Measurements from ENCODE around the gene TMEM263.

TMEM263 gene

DNA sequence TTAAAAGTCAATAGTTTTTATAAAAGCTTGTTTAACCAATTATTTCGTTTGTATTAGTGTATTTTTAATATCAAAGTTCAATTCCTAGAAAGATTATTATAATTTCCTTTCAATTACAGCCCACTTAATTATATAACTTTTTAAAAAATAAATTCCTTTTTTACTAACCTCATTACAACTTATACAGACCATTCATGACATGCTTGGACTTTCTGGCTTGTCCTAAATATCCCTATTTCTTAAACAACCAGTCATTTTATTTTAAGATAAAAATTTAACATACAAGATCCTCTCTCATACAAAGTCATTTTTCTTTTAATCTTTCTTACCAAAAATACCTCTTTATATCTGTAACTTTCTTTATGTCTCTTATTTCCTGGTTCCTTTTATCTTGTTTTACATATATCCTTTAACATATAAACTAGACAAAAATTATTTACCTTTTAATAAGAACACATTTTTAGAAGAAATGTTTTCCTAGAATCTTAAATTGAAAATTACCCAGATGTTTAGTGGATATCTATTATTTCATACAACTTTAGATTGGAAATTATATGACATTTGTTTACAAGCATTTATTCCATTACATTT lies 10.4 kb upstream of the TMEM263 start:
- no peak overlapping the region for H3K4me3 ChIP-seq (ENCODE audit: low read depth, low read length)
- TF ChIP-seq, protein P1, sequence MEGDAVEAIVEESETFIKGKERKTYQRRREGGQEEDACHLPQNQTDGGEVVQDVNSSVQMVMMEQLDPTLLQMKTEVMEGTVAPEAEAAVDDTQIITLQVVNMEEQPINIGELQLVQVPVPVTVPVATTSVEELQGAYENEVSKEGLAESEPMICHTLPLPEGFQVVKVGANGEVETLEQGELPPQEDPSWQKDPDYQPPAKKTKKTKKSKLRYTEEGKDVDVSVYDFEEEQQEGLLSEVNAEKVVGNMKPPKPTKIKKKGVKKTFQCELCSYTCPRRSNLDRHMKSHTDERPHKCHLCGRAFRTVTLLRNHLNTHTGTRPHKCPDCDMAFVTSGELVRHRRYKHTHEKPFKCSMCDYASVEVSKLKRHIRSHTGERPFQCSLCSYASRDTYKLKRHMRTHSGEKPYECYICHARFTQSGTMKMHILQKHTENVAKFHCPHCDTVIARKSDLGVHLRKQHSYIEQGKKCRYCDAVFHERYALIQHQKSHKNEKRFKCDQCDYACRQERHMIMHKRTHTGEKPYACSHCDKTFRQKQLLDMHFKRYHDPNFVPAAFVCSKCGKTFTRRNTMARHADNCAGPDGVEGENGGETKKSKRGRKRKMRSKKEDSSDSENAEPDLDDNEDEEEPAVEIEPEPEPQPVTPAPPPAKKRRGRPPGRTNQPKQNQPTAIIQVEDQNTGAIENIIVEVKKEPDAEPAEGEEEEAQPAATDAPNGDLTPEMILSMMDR (IDR thresholded peaks at IDR 0.05; ENCODE audit: low read depth, low read length, missing control alignments) = no peak
- DNase-seq (ENCODE audit: low read depth) = no peak

DNA sequence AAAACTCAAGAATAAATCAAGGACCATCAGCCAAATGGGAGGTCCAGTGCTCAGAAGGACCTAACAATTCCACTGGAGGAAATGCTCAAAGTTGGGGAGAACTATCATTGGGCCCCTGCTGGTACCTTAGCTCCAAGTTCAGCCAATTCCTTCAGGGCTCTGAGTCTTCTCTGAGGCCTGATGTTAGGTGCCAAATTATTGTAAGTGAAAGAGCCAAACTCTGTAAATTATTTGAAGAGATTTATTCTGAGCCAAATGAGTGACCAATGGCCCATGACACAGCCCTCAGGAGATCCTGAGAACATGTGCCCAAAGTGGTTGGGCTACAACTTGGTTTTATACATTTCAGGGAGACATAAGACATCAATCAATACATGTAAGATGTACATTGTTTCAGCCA lies 8.2 kb upstream of the TMEM263 start:
- DNase-seq (ENCODE audit: low read depth) = no peak
- TF ChIP-seq, protein P1 (IDR thresholded peaks at IDR 0.05; ENCODE audit: low read depth, low read length, missing control alignments) = no peak

DNA sequence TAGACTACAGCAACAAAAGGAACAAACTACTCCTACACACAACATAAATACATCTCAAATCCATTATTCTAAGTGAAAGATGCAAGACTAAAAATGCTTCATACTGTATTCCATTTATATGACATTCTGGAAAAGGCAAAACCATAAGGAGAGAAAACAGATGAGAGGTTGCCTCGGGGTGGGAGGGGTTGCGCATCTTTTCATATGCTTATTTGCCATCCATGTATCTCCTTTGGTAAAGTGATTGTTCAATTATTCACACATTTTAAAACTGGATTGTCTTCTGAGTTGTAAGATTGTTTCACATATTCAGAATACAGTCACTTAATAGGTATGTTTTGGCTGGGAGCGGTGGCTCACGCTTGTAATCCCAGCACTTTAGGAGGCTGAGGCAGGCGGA lies 5.1 kb upstream of the TMEM263 start:
- no peak overlapping the region for H3K4me3 ChIP-seq (ENCODE audit: low read depth, low read length)
- DNase-seq (ENCODE audit: low read depth) = no peak
- TF ChIP-seq, protein P1 (IDR thresholded peaks at IDR 0.05; ENCODE audit: low read depth, low read length, missing control alignments) = no peak

More for the DNA sequence above, 8.2 kb upstream of the TMEM263 start:
- no peak overlapping the region for H3K4me3 ChIP-seq (ENCODE audit: low read depth, low read length)

DNA sequence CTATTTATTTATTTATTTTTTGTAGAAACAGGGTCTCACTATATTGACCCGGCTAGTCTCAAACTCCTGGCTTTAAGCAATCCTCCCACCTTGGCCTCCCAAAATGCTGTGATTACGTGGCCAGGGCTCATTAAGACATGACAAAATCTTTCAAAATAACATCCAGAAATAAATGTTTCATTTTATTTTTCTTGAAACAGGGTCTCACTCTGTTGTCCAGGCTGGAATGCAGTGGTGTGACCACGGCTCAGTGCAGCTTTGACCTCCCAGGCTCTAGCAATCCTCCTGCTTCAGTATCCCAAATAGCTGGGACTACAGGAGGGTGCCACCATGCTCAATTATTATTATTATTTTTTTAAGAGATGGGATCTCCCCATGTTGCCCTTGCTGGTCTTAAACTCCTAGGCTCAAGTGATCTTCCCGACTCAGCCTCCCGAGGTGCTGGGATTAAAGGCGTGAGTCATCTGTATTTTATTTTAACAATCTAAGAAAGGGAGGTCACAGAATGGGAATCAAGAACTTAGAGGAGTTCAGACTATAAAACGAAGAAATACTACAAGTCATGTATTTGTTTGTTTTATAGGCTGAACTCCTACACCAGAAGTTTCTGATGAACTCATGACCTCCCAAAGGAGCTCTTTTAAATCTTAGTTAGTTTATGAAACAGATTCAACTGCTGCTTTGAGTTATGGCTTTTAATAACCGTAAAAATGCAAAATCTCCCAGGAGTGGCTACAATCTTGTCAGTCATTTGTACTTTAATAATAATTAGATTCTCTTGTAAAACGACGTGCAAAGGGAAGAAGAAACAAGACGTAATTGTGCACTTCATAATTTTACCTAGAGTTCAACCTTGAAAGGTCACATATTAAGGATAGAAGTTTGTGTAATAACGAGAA lies 2.1 kb upstream of the TMEM263 start:
- DNase-seq (ENCODE audit: low read depth) = no peak

DNA sequence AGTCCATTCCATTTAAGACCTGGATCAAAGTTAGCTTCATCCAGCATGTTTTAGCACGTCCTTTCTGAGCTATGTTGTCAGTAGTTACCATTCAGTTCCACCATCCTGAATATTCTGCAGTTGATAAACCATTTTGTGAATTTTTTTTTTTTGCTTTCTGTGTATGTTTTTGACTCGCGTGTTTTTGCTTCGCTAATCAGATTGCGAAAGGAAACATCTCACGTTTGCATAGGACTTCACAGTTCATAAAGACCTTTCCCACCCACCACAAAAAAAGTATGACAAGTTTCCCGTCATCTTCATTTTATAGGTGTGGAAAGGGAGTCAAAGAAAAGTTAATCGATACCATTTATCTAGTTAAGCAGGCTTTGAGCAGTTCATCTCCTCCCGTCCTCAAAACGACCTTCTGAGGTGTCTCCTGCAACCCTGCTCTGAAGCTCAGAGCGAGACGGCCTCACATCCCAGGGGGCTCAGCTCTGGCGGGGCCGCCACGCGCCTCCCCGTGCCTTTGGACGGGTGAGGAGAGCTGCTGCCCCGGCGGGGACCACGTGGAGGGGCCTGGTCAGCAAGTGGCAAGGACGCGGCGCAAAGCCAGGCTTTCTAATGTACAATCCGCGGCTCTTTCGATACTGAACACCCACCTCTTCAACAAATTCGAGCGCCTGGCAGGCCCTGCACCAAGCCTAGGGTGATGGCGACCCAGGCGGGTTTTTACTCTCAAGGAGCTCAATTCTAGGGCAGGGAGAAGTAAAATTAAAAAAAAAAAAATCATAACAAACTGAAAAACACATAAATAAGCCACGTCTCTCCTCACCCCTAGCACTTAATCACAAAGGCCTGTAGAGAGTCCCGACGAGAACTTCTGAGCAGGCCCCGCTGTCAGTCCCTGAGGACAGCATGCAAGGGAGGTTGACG lies 988 bp upstream of the TMEM263 start:
- H3K4me3 ChIP-seq (ENCODE audit: low read depth, low read length) = peak overlapping the region; percentile 96
- TF ChIP-seq, protein P1 (IDR thresholded peaks at IDR 0.05; ENCODE audit: low read depth, low read length, missing control alignments) = no peak
- DNase-seq (ENCODE audit: low read depth) = no peak

More for the DNA sequence above, 2.1 kb upstream of the TMEM263 start:
- TF ChIP-seq, protein P1 (IDR thresholded peaks at IDR 0.05; ENCODE audit: low read depth, low read length, missing control alignments) = no peak
- H3K4me3 ChIP-seq (ENCODE audit: low read depth, low read length) = no peak overlapping the region

DNA sequence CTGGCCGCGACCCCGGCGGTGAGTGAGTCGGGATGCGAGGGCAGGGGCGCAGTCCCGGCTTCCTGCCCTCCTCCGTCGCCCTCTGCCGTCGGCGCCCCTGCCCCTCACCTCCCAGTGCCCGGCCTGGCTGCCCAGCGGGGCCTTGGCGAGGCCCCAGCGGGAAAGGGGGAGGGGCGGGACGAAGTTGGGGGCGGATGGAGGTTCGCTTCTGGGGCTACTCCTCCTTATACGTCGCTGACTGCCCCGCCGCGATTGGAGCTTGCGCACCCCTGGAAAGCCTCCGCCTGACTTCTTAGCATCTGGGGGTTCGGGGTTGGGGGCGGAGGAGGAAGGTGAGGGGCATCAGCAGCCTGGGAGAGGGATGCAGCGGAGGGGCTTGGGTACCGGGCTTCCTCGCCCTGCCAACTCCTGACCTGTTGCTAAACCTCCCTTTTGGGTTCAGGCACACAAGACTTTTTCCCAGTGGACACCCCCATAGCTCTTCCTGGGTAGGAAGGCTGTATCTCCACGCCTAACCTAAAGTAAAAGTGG lies 406 bp downstream of the TMEM263 start:
- TF ChIP-seq, protein P1 (IDR thresholded peaks at IDR 0.05; ENCODE audit: low read depth, low read length, missing control alignments) = no peak
- peak; percentile 30 for DNase-seq (ENCODE audit: low read depth)
- H3K4me3 ChIP-seq (ENCODE audit: low read depth, low read length) = peak overlapping the region; percentile 96
